ENCODE results near the gene GATD1.
"Not testable (repeated sequence)": the region's sequence is repeated elsewhere in the genome, so short reads cannot be mapped to it uniquely, and the experiment has no call there.

The GATD1 gene

DNA sequence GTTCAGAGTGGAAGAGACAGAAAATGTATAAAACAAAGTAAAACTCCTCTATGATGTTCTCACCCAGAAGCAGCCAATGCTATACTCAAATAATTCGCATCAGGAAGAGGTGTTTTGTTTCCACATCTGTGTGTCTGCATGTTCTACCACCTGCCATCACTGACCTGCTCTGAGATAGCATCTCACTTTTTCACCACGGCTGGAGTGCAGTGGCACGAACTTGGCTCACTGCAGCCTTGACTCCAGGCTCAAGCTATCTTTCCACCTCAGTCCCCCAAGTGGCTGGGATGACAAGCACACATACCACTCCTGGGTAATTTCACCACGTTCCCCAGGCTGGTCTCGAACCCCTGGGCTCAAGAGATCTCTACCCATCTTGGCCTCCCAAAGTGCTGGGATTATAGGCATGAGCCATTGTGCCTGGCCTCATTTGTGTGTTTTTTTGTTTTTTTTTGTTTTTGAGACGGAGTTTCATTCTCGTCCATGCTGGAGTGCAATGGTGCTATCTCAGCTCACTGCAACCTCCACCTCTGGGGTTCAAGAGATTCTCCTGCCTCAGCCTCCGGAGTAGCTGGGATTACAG lies 15.7 kb downstream of the GATD1 start:
- FAIRE-seq = no peak

DNA sequence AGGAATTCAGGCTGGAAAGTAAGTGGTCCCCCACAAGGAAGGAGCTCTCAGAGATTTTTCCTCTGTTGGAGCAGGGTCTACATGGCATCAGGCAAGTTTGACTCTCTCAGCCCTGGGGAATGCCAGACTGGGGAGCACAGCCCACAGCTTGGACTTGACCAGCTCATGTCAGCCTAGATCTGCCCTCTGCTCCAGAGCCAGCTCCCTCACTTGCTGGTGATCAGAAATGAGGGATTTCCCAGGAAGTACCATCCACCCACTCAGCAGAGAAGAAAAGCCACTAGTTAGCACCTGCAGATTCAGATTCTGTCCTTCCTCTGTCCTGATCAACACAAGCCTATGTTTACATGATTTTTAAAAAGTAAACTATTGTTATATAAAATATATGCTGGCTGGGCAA lies 17.1 kb downstream of the GATD1 start:
- FAIRE-seq = no peak

DNA sequence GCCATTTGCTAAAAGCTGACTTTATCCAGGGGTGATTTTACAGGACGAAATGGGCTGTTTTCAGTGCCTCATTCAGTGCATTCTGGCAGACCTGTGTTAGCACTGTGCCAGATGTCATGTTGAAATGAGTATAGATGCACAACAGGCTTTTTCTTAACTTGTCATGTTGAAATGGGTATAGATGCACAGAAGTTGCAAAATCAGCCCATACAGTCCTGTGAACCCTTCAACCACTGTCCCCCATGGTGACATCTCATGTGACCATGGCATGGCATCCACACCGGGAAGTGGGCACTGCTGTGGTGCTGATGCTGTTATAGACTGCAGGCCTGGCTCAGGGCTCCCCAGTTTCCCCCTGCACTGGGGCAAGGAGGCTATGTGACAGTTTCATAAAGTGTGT lies 27.6 kb downstream of the GATD1 start:
- no peak for FAIRE-seq

DNA sequence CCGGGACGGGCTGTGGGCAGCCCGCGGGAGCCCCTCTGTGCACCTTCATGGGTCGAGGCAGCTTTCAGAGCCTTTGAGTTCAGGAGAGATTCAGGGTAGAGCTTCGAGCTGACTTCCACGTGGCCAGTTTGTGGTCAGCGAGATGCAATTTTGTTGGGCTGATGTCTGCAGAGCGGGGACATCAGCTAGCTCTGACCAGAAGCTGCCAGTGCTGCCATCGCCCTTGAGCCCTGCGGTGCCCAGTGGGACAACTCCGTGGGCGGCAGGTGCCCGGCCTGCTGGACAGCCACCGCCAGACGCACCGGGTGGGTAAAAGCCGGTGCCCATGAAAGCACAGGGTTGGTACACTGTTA lies 29.3 kb downstream of the GATD1 start:
- no peak for FAIRE-seq

DNA sequence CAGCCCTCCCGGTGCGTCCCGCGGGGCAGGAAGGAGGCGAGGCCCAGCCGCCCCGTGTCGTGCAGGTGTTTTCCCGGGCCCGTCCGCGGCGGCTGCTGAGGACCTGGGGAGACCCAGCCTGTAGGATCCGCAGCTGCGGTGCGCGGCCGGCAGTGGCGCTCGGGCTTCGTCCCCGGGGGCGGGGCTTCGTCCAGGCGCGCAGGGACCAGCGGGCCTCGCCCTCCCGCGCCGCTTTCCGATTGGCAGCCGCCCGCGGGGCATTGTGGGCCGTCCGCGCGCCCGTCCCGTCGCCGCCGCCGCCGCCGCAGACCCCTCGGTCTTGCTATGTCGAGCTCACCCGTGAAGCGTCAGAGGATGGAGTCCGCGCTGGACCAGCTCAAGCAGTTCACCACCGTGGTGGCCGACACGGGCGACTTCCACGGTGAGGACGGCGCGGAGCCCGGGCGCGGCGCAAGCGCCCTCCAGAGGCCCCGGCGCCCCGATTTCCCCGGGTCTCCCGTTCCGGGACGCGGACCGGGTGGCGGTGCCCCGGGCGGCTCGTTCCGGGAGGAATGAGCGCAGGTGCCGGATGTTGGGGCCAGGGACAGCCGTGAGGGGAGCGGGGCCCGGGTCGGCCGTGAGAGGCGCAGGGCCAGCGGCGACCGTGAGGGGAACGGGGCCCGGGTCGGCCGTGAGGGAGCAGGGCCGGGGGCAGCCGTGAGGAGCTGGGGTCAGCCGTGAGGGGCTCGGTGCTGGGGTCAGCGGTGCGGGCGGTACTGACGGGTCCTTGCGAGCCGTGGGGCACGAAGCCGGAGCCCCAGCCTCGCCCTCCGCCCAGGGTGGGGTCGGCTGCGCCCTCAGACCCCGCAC lies 29.9 kb downstream of the GATD1 start, which contains the start of gene TALDO1:
TSS of gene TALDO1 (plus strand) at position 307 of the 849 bp plus-strand sequence. CDS start at position 325, 18 bp downstream.
- FAIRE-seq = no peak

DNA sequence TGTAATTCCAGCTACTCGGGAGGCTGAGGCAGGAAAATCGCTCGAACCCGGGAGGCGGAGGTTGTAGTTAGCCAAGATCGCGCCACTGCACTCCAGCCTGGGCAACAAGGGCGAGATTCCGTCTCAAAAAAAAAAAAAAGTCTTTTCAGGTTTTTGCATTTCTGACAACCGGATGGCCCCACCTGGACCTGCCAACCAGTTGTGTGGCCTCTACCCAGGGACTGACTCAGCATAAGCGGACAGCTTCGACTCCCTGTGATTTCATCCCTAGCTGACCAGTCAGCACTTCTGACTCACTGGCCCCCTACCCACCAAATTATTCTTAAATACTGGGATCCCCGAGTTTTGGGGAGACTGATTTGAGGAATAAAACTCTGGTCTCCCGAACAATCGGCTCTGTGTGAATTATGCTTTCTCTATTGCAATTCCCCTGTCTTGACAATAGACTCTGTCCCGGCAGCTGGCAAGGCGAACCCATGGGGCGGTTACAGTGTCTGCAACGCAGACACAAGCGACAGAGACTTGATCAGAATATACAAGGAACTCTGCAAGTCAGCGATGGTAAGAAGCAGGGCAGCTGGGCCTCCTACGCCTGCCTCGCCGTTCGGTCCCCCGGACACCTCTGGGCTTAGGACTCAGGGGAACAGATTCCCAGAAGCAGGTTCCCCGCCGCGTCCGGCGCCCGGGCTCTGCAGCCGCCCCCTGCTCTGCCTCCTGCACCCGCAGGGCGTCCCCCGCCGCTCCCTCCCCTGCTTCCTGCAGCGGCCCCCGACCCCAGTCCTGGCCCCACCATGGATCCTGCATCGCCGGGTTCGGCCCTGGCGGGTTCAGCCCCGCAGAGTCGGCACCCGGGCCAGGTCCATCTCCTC lies 30.8 kb downstream of the GATD1 start:
- no peak for FAIRE-seq

DNA sequence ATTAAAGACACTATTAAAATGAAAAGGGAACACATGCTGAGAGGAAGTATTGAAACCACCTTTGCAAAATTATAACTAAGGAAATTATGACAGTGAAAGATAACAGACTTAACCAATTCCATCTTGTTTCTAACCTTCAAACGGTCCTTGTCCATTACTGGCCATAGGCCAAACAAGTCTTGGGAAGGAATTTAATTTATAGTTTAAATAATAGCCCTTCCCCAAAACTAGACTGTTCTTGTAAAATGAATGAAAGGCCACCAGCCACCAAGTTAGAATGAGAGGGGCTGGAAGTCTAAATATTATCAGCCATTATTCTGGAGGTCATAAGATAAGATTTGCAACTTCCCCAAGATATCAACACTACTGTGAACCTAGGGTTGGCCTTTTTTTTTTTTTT lies 31.9 kb downstream of the GATD1 start:
- no peak for FAIRE-seq

DNA sequence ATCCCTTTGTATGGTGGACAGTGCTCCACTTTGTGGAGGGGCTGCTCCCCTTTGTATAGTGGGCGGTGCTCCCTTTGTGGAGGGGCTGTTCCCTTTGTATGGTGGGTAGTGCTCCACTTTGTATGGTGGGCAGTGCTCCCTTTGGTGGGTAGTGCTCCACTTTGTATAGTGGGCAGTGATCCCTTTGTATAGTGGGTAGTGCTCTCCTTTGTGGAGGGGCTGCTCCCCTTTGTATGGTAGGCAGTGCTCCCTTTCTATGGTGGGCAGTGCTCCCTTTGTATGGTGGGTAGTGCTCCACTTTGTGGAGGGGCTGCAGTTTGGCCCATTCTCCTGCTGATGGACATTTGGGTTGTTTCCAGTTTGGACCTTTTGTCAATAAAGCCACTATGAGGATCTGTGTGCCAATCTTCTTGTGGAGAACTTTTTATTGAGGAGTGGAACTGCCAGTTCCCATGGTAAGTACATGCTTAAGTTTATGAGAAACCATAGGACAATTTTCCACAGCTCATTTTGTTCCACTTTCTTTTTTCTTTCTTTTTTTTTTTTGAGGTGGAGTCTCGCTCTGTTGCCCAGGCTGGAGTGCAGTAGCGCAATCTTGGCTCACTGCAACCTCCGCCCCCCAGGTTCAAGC lies 34.6 kb downstream of the GATD1 start:
- FAIRE-seq = no peak

DNA sequence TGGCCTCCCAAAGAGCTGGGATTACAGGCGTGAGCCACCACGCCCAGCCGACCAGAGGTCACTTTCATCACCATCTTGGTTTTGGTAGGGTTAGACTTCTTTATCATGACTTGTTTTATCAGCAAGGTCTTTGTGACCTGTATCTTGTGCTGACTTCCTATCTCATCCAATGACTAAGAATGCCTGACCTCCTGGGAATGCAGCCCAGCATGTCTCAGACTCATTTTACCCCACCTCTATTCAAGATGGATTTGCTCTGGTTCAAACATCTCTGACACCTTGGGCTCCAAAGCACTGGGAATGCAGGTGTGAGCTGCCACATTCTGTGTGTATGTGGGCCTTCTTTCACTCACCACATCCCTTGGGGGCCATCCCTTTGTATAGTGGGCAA lies 35.1 kb downstream of the GATD1 start:
- no peak for FAIRE-seq

DNA sequence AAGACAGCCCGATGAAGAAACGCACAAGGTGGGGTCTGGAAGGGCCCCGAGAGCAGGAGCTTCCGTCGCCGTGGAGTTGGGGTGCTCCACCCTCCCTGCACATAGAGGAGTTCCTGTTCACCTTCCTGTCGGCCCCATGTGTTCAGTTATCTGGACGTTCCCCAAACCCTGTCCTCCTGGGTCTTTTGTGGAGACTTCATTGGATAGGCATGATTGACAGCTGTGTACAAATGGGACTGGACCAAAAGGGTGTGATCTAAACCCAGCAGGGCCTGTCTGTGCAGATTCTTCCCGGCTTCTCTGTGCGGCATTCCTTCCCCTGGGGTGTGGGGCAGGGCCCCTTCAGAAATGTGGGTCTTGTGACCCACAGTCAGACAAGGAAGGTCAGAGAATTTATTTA lies 39.4 kb downstream of the GATD1 start:
- FAIRE-seq = not testable (repeated sequence)

DNA sequence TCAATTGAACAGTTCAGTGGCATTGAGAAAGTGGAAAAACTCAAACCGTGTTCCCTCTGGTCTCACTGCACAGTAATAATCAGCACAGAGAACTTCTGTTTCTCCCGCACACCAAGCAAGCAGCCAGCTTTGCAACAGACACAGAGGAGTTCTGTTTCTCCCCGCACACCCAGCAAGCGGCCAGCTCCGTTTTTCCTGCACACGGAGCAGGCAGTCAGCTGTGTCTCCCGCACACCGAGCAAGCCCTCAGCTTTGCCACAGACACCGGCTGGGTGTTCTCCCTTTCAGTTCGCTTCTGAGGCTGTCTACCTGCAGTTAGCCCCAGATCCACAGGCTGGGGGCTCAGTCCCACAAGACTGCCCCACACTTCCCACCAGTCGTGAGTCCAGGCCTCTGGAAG lies 39.9 kb downstream of the GATD1 start:
- FAIRE-seq = no peak

DNA sequence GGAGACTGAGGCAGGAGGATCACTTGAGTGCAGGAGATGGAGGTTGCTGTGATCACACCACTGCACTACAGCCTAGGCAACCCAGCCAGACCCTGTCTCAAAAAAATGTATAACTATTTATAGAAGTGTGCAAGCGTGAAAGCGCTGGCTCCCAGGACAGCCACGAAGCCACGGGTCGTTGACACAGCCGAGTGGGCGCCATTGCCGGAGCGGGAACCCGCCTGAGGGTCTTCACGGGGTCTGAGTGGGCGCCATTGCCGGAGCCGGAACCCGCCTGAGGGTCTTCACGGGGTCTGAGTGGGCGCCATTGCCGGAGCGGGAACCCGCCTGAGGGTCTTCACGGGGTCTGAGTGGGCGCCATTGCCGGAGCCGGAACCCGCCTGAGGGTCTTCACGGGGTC lies 42.7 kb downstream of the GATD1 start:
- FAIRE-seq = not testable (repeated sequence)

DNA sequence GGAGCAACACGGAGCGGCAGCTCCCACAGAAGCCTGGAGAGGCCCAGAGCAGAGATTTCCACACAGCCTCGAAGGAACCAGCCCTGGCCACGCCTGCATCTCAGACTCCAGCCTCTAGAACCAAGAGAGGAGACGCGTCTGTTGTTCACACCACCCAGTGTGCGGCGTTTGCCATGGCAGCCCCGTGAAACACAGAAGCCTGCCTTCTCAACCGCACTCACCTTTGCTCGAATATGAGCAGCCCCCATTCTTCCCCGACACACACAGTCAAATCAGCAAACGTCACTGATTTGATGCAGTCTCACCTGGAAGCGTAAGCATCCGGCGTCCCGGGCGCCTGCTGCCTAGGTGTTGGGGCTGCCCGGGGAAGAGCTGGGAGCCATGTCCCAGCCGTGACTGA lies 44.2 kb downstream of the GATD1 start:
- no peak for FAIRE-seq

DNA sequence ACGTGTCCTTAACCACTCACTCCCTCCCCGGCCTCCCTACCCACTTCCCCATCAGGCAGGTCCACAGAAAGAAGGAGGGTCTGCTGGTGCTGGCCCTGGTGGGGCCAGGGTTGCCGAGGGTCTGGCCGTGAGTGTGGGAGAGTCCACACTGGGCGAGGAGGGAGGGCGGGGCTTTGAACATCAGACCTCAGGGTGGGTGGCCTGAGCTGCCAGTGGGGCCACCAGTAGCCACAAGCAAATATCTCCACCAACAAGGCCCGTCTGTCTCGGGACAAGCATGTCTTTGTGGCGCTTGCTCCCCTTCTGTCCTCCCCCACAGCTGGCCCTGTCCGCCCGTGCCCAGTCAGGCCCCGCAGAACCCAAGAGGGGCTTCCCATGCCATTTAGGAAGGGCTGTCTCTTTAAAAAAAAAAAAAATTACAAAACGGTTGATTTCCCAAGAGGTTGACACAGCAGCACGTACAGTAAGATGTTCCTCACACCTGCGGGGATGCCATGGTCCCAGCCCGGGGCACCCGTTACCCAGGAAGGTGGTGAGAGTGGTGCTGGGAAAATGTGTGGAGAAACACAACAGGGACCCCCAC lies 47.7 kb downstream of the GATD1 start:
- no peak for FAIRE-seq

DNA sequence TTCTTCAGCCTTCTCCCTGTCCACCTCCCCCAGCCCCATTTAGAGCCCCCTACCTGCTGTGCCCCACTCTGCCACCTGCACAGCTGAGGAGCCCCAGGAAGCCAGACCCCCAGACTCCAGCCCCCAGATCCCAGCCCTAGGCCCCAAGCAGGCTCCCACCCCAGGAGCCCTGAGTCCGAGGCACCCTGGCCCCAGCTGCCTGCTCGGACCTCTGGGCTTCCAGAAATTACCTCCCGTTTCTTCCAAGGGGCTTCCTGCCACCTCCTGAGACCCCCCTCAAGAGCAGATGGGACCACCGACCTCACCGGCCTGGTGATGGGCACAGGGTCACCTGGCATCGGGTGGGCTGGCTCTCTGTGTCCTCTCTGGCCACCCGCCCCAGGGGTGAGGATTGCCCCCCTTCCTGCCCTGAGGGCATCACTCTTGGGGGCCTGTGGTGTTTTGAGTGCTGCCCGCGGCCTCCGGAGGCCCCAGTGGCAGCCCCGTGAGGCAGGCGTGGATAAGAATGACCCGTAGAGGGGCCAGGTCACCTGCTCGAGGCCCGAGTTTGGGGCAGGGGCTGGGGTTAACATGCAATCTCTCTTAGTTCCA lies 48.3 kb downstream of the GATD1 start:
- no peak for FAIRE-seq

DNA sequence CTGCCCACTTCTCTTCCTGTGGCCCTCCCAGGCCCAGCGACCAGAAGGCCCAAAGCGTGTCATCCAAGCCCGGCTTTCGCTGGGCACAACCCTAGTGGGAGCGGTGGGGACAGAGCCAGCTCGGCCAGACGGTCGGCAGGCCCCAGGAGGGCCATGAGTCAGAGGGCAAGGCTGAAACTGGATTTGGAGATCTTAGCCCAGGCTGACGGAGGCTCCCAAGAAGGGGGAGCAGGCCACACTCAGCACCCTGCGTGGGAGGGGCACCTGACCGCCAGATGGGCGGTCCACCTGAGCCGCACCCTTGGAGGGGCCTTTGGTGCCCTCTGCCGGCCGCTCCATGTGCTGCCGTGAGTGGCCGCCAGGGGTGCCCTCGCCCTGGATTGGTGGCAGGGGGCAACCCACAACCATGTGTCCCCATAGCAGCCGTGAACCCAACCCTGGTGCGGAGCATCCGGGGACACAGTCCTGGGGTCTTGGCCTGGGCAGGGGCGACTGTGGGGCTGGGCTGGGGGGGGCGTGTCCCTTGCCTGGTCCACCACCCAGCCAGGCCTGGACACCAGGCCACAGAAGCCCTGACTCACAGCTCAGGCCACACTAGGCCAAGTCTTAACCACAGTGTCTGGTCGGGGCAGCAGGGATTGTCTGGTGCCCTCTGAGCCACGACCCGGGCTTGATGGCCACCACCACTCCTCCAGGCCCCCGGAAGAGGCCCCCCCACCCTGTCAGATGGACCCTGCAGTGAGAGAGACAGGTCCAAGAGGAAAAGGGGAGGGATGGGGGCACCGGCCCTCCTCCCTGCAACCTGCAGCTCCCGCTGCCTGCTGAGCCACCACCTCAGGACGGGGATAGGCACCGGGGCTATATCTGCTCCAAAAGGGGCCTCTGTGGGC lies 49.2 kb downstream of the GATD1 start:
- FAIRE-seq = no peak

DNA sequence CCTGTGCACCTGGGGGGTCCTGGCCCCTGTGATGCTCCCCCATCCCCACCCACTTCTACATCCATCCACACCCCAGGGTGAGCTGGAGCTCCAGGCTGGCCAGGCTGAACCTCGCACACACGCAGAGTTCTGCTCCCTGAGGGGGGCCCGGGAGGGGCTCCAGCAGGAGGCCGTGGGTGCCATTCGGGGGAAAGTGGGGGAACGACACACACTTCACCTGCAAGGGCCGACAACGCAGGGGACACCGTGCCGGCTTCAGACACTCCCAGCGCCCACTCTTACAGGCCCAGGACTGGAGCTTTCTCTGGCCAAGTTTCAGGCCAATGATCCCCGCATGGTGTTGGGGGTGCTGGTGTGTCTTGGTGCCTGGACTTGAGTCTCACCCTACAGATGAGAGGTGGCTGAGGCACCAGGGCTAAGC lies 50.0 kb downstream of the GATD1 start:
- no peak for FAIRE-seq

DNA sequence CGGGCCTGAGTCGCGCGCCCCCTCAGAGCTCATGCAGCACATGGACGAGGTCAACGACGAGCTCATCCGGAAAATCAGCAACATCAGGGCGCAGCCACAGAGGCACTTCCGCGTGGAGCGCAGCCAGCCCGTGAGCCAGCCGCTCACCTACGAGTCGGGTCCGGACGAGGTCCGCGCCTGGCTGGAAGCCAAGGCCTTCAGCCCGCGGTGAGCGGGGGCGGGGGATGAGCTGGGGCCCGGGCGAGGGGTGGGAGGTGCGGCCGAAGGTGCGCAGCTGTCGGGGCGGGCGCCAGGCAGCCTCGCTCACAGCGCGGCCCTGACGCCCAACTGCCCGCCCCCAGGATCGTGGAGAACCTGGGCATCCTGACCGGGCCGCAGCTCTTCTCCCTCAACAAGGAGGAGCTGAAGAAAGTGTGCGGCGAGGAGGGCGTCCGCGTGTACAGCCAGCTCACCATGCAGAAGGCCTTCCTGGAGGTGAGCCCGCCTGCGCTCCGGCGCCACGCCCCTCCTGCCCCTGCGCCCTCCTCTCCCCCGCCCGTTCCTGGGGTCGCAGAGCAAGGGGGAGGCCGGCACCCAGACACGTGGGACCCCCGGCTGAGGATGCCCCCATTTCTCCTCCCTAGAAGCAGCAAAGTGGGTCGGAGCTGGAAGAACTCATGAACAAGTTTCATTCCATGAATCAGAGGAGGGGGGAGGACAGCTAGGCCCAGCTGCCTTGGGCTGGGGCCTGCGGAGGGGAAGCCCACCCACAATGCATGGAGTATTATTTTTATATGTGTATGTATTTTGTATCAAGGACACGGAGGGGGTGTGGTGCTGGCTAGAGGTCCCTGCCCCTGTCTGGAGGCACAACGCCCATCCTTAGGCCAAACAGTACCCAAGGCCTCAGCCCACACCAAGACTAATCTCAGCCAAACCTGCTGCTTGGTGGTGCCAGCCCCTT lies 50.7 kb downstream of the GATD1 start:
- FAIRE-seq = no peak

DNA sequence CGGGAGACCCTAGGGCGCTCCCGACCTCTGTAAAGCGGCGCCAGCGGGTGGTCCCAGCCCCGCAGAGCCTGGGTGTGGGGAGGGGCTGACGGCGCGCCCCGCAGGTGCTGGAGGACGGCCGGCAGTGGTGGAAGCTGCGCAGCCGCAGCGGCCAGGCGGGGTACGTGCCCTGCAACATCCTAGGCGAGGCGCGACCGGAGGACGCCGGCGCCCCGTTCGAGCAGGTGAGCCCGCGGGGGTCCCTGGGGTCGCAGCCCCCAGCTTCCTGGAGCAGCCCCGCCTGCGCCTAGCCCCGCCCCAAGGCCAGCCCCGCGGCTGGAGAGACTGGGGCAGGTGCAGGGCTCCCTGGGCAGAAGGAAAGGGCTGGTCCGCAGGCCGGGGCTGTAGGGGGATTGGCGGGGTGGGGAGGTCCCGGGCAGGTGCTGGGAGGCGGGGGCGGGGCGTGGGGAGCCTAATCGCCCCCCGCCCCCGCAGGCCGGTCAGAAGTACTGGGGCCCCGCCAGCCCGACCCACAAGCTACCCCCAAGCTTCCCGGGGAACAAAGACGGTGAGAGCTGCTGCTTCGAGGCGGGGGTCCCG lies 51.6 kb downstream of the GATD1 start:
- FAIRE-seq = no peak
